GM12878 (cell line): Measurements from ENCODE around the gene SCCPDH. TPM values are rescaled to one million over a fixed set of nuclear protein-coding genes. Genes with fewer than 3 reads are reported as not detected.

ENCODE experiments used
- ATAC-seq: fragments of 200-7000 bp; cut with Tn5 transposase; 3 replicates; pipeline ENCODE4 v1.9.1; 2020; ENCODE audit warnings: mild to moderate bottlenecking, moderate library complexity
- BruUV-seq: library from RNA; stranded (reverse); fragments of 400-500 nt; replicated peaks from 2 replicates; lab custom pipeline; 2021; lab: Mats Ljungman, UMichigan
- CTCF ChIA-PET: fragments of 300-600 bp; sonication (Branson Sonifier 250); formaldehyde crosslinking; extraction: SDS; loops from one replicate; lab custom pipeline; 2021; ENCODE audit warnings: inconsistent platforms; lab: Yijun Ruan, JAX
- POLR2A ChIA-PET: fragments of 350-600 bp; formaldehyde crosslinking; extraction: SDS; loops from one replicate; lab custom pipeline; 2021; ENCODE audit warnings: inconsistent platforms; lab: Charles Lee
- RAD21 ChIA-PET: fragments of 300-600 bp; sonication (Branson Sonifier 250); formaldehyde crosslinking; loops from one replicate; lab custom pipeline; 2023; ENCODE audit warnings: antibody characterized with exemption; ENCODE audit not compliant: unreplicated experiment; lab: Charles Lee
- SMC1A ChIA-PET: fragments of 300-600 bp; sonication (Branson Sonifier 250); formaldehyde crosslinking; loops from one replicate; lab custom pipeline; 2023; ENCODE audit not compliant: unreplicated experiment, uncharacterized antibody; lab: Charles Lee
- DNase-seq: peaks from one replicate; pipeline ENCODE4 v3.0.0-alpha.2; 2011; ENCODE audit warnings: low read depth, low spot score
- FAIRE-seq: peaks from 3 replicates; lab custom pipeline; 2011; peaks lifted over from hg19 to GRCh38; lab: Jason Lieb, UNC
- H2AFZ ChIP-seq: 2 replicates; pipeline ENCODE4 v1.6.0; 2011; ENCODE audit warnings: low read depth, low read length, control low read depth; ENCODE audit not compliant: control insufficient read depth
- H3K27ac ChIP-seq: 2 replicates; pipeline ENCODE4 v1.5.1; 2011; ENCODE audit warnings: control low read depth; ENCODE audit not compliant: control insufficient read depth, insufficient read depth
- H3K27me3 ChIP-seq, 2 experiments: replicated peaks in 1 of 2; 2 replicates each; pipeline versions ENCODE4 v1.6.0 to v1.6.1; 2011; ENCODE audit warnings: low read length in 1 of 2; ENCODE audit not compliant: control insufficient read depth in 2 of 2, insufficient read depth in 2 of 2
- H3K36me3 ChIP-seq, 2 experiments: 2 replicates each; pipeline ENCODE4 v1.5.1; 2011; ENCODE audit warnings: low read length in 1 of 2; ENCODE audit not compliant: control insufficient read depth in 2 of 2, insufficient read depth in 2 of 2
- H3K4me1 ChIP-seq: 2 replicates; pipeline ENCODE4 v1.6.1; 2011; ENCODE audit warnings: mild to moderate bottlenecking, low read length, moderate library complexity, mixed read lengths; ENCODE audit not compliant: control insufficient read depth, insufficient read depth
- H3K4me2 ChIP-seq: 2 replicates; pipeline ENCODE4 v1.6.0; 2011; ENCODE audit warnings: control low read depth; ENCODE audit not compliant: control insufficient read depth, insufficient read depth
- H3K4me3 ChIP-seq: fragments of 200-600 bp; sonication (generic); 2 replicates; pipeline ENCODE4 v1.5.1; 2016
- H3K79me2 ChIP-seq: 2 replicates; pipeline ENCODE4 v1.6.0; 2011; ENCODE audit warnings: low read length; ENCODE audit not compliant: control insufficient read depth, insufficient read depth
- H3K9ac ChIP-seq: 2 replicates; pipeline ENCODE4 v1.8.0; 2011; ENCODE audit warnings: low read length, control low read depth, mixed read lengths; ENCODE audit not compliant: control insufficient read depth, insufficient read depth
- H3K9me3 ChIP-seq: replicated peaks from 3 replicates; pipeline ENCODE4 v1.5.1; 2011; ENCODE audit warnings: mild to moderate bottlenecking, low read length; ENCODE audit not compliant: control insufficient read depth, insufficient read depth
- H4K20me1 ChIP-seq: 2 replicates; pipeline ENCODE4 v1.6.0; 2011; ENCODE audit not compliant: control insufficient read depth, insufficient read depth
- BRCA1 ChIP-seq: IDR thresholded peaks from 2 replicates; pipeline ENCODE4 v1.6.1; 2011; ENCODE audit warnings: low read depth, low read length, improper control_type of control experiment
- CTCF ChIP-seq, 3 experiments: IDR thresholded peaks in 2 of 3; conservative IDR thresholded peaks in 1 of 3; 2 replicates each; pipeline ENCODE4 v1.5.1; 2011; ENCODE audit warnings: low read depth in 3 of 3, low read length in 3 of 3, mild to moderate bottlenecking in 3 of 3, control low read depth in 2 of 3, moderate library complexity in 2 of 3, inconsistent platforms in 1 of 3, mixed read lengths in 1 of 3; ENCODE audit not compliant: control insufficient read depth in 2 of 3, insufficient read depth in 1 of 3; ENCODE audit errors: extremely low read depth in 1 of 3
- IRF4 ChIP-seq: IDR thresholded peaks from 2 replicates; pipeline ENCODE4 v1.6.1; 2011; ENCODE audit warnings: low read depth, low read length
- LARP7 ChIP-seq: fragments of 450-650 bp; IDR thresholded peaks from 2 replicates; pipeline ENCODE4 v1.6.1; 2017; ENCODE audit warnings: mild to moderate bottlenecking
- MXI1 ChIP-seq: fragments of 150-350 bp; IDR thresholded peaks from 2 replicates; pipeline ENCODE4 v1.6.1; 2011; ENCODE audit warnings: low read depth, mild to moderate bottlenecking, inconsistent platforms, low read length, improper control_type of control experiment
- POLR2AphosphoS5 ChIP-seq: IDR thresholded peaks from 2 replicates; pipeline ENCODE4 v1.6.1; 2011; ENCODE audit warnings: mild to moderate bottlenecking, low read length, inconsistent platforms
- SPI1 ChIP-seq: IDR thresholded peaks from 2 replicates; pipeline ENCODE4 v1.6.1; 2011; ENCODE audit warnings: low read depth, mild to moderate bottlenecking, low read length, moderate library complexity, borderline replicate concordance; ENCODE audit not compliant: insufficient read depth
- WGBS: methylation state at CpG from one replicate; pipeline ENCODE4 v1.1.6; 2016; ENCODE audit warnings: low lambda C conversion rate; ENCODE audit not compliant: insufficient replicate concordance, insufficient coverage; ENCODE audit errors: missing lambda C conversion rate; 5-methylcytosine and 5-hydroxymethylcytosine counted together
- in situ Hi-C: fragments of 300-500 bp; cut with MboI; formaldehyde crosslinking; loops from 9 replicates; pipeline ENCODE4 v1.14.3; 2018; ENCODE audit warnings: mixed read lengths
- intact Hi-C: fragments of 100-400 bp; cut with micrococcal nuclease; formaldehyde crosslinking; loops from one replicate; pipeline ENCODE4 v1.14.2; 2022; ENCODE audit not compliant: unreplicated experiment
- polyA plus RNA-seq, 11 experiments: library from polyadenylated mRNA; depleted of rRNA in 4 of 11; unstranded in 6 of 11; stranded (reverse) in 5 of 11; fragments of >200 nt; fragmentation: Nextera tagmentation in 4 of 11; fragmentation: Illumina TruSeq in 1 of 11; extraction: Ambion mirVana in 4 of 11; extraction: Trizol in 1 of 11; gene quantifications; 1 replicate in 1 of 11; 2 replicates in 10 of 11; pipeline versions ENCODE4 v1.2.1 to v1.2.3, GENCODE V29; 2011 to 2016; ENCODE audit warnings: inconsistent platforms in 2 of 11, missing spikeins in 2 of 11, low read depth in 1 of 11
- total RNA-seq, 4 experiments: library from RNA; depleted of rRNA in 3 of 4; stranded (reverse); fragments of >200 nt in 3 of 4; fragmentation: Illumina TruSeq in 1 of 4; extraction: Trizol in 1 of 4; gene quantifications; 2 replicates each; pipeline versions ENCODE4 v1.2.1 to v1.2.3, GENCODE V29; 2013 to 2021
- TF ChIP-seq, protein P1 (sequence below): IDR thresholded peaks from 2 replicates; pipeline ENCODE4 v1.6.1; 2011; ENCODE audit warnings: borderline replicate concordance, low read depth, mild to moderate bottlenecking, moderate library complexity, mixed read lengths, low read length; ENCODE audit not compliant: insufficient read depth; ENCODE audit errors: extremely low read length
- TF ChIP-seq, protein P2 (sequence below): IDR thresholded peaks from 2 replicates; pipeline ENCODE4 v1.6.1; 2012; ENCODE audit warnings: low read length, inconsistent platforms

The SCCPDH gene
- total and polyA plus RNA-seq, 10 of the 15 experiments (the other 5 are each of a cell fraction or from before 2014, with no cell fraction given) = 5.4 to 44.8 (median 24.5) TPM

DNA sequence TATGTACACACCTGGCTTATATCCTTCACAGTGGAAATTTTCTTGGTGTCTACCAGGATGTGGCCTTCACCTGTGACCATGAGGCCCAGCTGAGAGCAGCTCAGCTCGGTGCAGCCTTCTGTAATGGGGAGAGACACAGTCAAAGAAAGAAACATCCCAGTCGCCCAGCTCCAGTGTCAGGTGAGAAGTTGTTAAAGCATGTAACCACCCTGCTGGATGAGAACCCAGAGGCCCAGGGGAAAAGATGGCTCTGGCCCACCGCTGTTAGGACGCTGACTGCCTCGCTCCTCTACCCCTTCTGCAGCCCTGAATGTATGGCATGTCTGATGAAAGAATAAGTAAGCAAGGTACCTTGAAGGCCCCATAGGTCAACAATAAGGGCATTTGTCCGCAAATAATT, 52.7 kb downstream of the SCCPDH start:
- DNase-seq (no peak), ATAC-seq (no peak), FAIRE-seq (no peak)
- H3K4me3 ChIP-seq = no peak overlapping the region
- H3K36me3 ChIP-seq = no peaks in the 10 kb centered on the region; a peak in 1 of 4 replicates
- in situ Hi-C loops (no loop called here), intact Hi-C loops (no loop called here)
- ChIA-PET CTCF (no interaction called here), SMC1A (no interaction called here), RAD21 (no interaction called here), POLR2A (no interaction called here)
- H3K27ac ChIP-seq = no peak overlapping the region
- no peaks in the 10 kb centered on the region for H4K20me1 ChIP-seq
- BruUV-seq = no TSS peak
- WGBS = 86% methylated on average over 6 of the region's 6 CpGs
- no peak overlapping the region for H2AFZ ChIP-seq
- peaks cover 2% of the 10 kb centered on the region; the same call in 2 of the 3 replicates for H3K9me3 ChIP-seq
- no peak overlapping the region for H3K9ac ChIP-seq
- no peaks in the 10 kb centered on the region for H3K27me3 ChIP-seq
- no peak overlapping the region for H3K4me2 ChIP-seq
- TF ChIP-seq MXI1 = no peak
- TF ChIP-seq POLR2AphosphoS5 = no peak
- no peak for TF ChIP-seq CTCF (IDR thresholded peaks at IDR 0.05 in 2 of 3, conservative IDR thresholded peaks at IDR 0.05 in 1 of 3; ENCODE audit: control insufficient read depth in 2 of 3, extremely low read depth in 1 of 3, insufficient read depth in 1 of 3, low read depth in 3 of 3, low read length in 3 of 3)
- TF ChIP-seq SPI1 = no peak
- no peak for TF ChIP-seq BRCA1
- TF ChIP-seq, protein P1, sequence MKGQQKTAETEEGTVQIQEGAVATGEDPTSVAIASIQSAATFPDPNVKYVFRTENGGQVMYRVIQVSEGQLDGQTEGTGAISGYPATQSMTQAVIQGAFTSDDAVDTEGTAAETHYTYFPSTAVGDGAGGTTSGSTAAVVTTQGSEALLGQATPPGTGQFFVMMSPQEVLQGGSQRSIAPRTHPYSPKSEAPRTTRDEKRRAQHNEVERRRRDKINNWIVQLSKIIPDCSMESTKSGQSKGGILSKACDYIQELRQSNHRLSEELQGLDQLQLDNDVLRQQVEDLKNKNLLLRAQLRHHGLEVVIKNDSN = no peak
- TF ChIP-seq, protein P2, sequence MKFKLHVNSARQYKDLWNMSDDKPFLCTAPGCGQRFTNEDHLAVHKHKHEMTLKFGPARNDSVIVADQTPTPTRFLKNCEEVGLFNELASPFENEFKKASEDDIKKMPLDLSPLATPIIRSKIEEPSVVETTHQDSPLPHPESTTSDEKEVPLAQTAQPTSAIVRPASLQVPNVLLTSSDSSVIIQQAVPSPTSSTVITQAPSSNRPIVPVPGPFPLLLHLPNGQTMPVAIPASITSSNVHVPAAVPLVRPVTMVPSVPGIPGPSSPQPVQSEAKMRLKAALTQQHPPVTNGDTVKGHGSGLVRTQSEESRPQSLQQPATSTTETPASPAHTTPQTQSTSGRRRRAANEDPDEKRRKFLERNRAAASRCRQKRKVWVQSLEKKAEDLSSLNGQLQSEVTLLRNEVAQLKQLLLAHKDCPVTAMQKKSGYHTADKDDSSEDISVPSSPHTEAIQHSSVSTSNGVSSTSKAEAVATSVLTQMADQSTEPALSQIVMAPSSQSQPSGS = no peak
- TF ChIP-seq IRF4 = no peak
- no peak for TF ChIP-seq LARP7
- H3K4me1 ChIP-seq = peaks cover 9% of the 10 kb centered on the region
- H3K79me2 ChIP-seq = no peaks in the 10 kb centered on the region
